HEK293T (cell line): ENCODE measurements around the gene DOCK10.

Experiments
- ARNT ChIP-seq: fragments of 450-650 bp; IDR thresholded peaks from 2 replicates; pipeline ENCODE4 v1.6.1; 2017; ENCODE audit warnings: mild to moderate bottlenecking
- BHLHE40 ChIP-seq: fragments of 450-650 bp; IDR thresholded peaks from 2 replicates; pipeline ENCODE4 v1.6.1; 2016; ENCODE audit warnings: mild to moderate bottlenecking, moderate library complexity, borderline replicate concordance
- ELF4 ChIP-seq: fragments of 450-650 bp; IDR thresholded peaks from 2 replicates; pipeline ENCODE4 v1.6.1; 2017; ENCODE audit warnings: antibody characterized with exemption
- FOXA1 ChIP-seq: fragments of 450-650 bp; IDR thresholded peaks from 2 replicates; pipeline ENCODE4 v1.6.1; 2016; ENCODE audit warnings: mild to moderate bottlenecking
- FOXK2 ChIP-seq: fragments of 450-650 bp; IDR thresholded peaks from 2 replicates; pipeline ENCODE4 v1.6.1; 2016; ENCODE audit warnings: mild to moderate bottlenecking
- FOXM1 ChIP-seq: fragments of 450-650 bp; IDR thresholded peaks from 2 replicates; pipeline ENCODE4 v1.6.1; 2017; ENCODE audit warnings: mild to moderate bottlenecking, borderline replicate concordance
- HDGF ChIP-seq: fragments of 450-650 bp; IDR thresholded peaks from 2 replicates; pipeline ENCODE4 v1.6.1; 2017; ENCODE audit warnings: antibody characterized with exemption, borderline replicate concordance
- L3MBTL2 ChIP-seq: fragments of 450-650 bp; conservative IDR thresholded peaks from 2 replicates; pipeline ENCODE4 v1.6.1; 2016; ENCODE audit warnings: mild to moderate bottlenecking
- LEF1 ChIP-seq: fragments of 450-650 bp; IDR thresholded peaks from 2 replicates; pipeline ENCODE4 v1.6.1; 2017; ENCODE audit warnings: mild to moderate bottlenecking, borderline replicate concordance
- NFRKB ChIP-seq: fragments of 450-650 bp; IDR thresholded peaks from 2 replicates; pipeline ENCODE4 v1.6.1; 2016; ENCODE audit warnings: mild to moderate bottlenecking, moderate library complexity
- PKNOX1 ChIP-seq: fragments of 450-650 bp; IDR thresholded peaks from 2 replicates; pipeline ENCODE4 v1.6.1; 2016
- SP1 ChIP-seq: fragments of 450-650 bp; IDR thresholded peaks from 2 replicates; pipeline ENCODE4 v1.6.1; 2017
- SUZ12 ChIP-seq: fragments of 450-650 bp; IDR thresholded peaks from 2 replicates; pipeline ENCODE4 v1.6.1; 2016; ENCODE audit warnings: mild to moderate bottlenecking
- TARDBP ChIP-seq: fragments of 450-650 bp; IDR thresholded peaks from 2 replicates; pipeline ENCODE4 v1.6.1; 2016

- TF ChIP-seq ELF4 (no peak), FOXM1 (no peak), FOXA1 (no peak), SUZ12 (no peak), NFRKB (no peak), SP1 (no peak), PKNOX1 (no peak), ARNT (no peak), TARDBP (no peak), LEF1 (no peak), BHLHE40 (no peak), FOXK2 (no peak), HDGF (no peak), L3MBTL2 (no peak)
These were observed 42.5 kb downstream of the DOCK10 start for GRCh38 chr2:224999754-225000153.
